Prostate gland (tissue), 2 donors: Measurements from ENCODE around the gene LCA5.

Experiments
- CTCF ChIP-seq, 4 experiments: fragments of 200-600 bp in 2 of 4; fragments of 450-650 bp in 2 of 4; sonication (generic) in 2 of 4; IDR thresholded peaks; 1 replicate in 3 of 4; 2 replicates in 1 of 4; pipeline ENCODE4 v1.5.1; 2016 to 2019; ENCODE audit warnings: antibody characterized with exemption in 4 of 4, mild to moderate bottlenecking in 2 of 4, moderate library complexity in 2 of 4
- POLR2AphosphoS5 ChIP-seq: sonication (generic); formaldehyde crosslinking; IDR thresholded peaks from one replicate; pipeline ENCODE4 v1.6.1; 2017; ENCODE audit warnings: antibody characterized with exemption

GRCh38 chr6:79453558-79454042 lies 83.6 kb downstream of the LCA5 start:
- TF ChIP-seq CTCF (IDR thresholded peaks at IDR 0.05) (no peak), POLR2AphosphoS5 (peak; percentile 49)
